Neural progenitor cell (in vitro differentiated cells): ENCODE measurements around the gene WDR74. TPM values are rescaled to one million over a fixed set of nuclear protein-coding genes. Genes with fewer than 3 reads are reported as not detected.
"Not testable (repeated sequence)": the region's sequence is repeated elsewhere in the genome, so short reads cannot be mapped to it uniquely, and the experiment has no call there.

ENCODE experiments used
- DNase-seq: peaks from one replicate; pipeline ENCODE4 v3.0.0-alpha.2; 2016; ENCODE audit warnings: low spot score
- H2AFZ ChIP-seq: fragments of 200-600 bp; sonication (generic); replicated peaks from 2 replicates; pipeline ENCODE4 v1.6.1; 2016; ENCODE audit warnings: antibody characterized with exemption
- H3F3A ChIP-seq: fragments of 200-600 bp; sonication (generic); 2 replicates; pipeline ENCODE4 v1.6.1; 2016; ENCODE audit warnings: antibody characterized with exemption, low read depth
- H3K27ac ChIP-seq: fragments of 200-600 bp; sonication (generic); 2 replicates; pipeline ENCODE4 v1.5.1; 2016; ENCODE audit warnings: mild to moderate bottlenecking
- H3K27me3 ChIP-seq: fragments of 200-600 bp; sonication (generic); 2 replicates; pipeline ENCODE4 v1.6.1; 2016; ENCODE audit warnings: mild to moderate bottlenecking, moderate library complexity
- H3K36me3 ChIP-seq: fragments of 200-600 bp; sonication (generic); 2 replicates; pipeline ENCODE4 v1.5.1; 2016
- H3K4me1 ChIP-seq: fragments of 200-600 bp; sonication (generic); 2 replicates; pipeline ENCODE4 v1.6.1; 2016; ENCODE audit warnings: mixed run types
- H3K4me2 ChIP-seq: fragments of 200-600 bp; sonication (generic); 2 replicates; pipeline ENCODE4 v1.6.1; 2016
- H3K4me3 ChIP-seq: fragments of 200-600 bp; sonication (generic); 2 replicates; pipeline ENCODE4 v1.5.1; 2016
- H3K79me2 ChIP-seq: fragments of 200-600 bp; sonication (generic); 2 replicates; pipeline ENCODE4 v1.6.1; 2016; ENCODE audit warnings: low read depth
- H3K9ac ChIP-seq: fragments of 200-600 bp; sonication (generic); 2 replicates; pipeline ENCODE4 v1.6.1; 2016
- H3K9me3 ChIP-seq: fragments of 200-600 bp; sonication (generic); 2 replicates; pipeline ENCODE4 v1.5.1; 2016; ENCODE audit warnings: low read depth
- H4K20me1 ChIP-seq: fragments of 200-600 bp; sonication (generic); 2 replicates; pipeline ENCODE4 v1.6.1; 2016; ENCODE audit warnings: low read depth
- H3K27ac Mint-ChIP-seq: 3 replicates; pipeline ENCODE4 v1.8.0; 2021; ENCODE audit warnings: mixed read lengths
- H3K27me3 Mint-ChIP-seq: 2 replicates; pipeline ENCODE4 v1.8.0; 2022; ENCODE audit warnings: low read depth, mild to moderate bottlenecking, inconsistent platforms, moderate library complexity, mixed read lengths; ENCODE audit not compliant: insufficient read depth
- H3K36me3 Mint-ChIP-seq: 3 replicates; pipeline ENCODE4 v1.8.0; 2021; ENCODE audit warnings: mixed read lengths
- H3K4me1 Mint-ChIP-seq: 3 replicates; pipeline ENCODE4 v1.8.0; 2021; ENCODE audit warnings: mixed read lengths
- H3K4me3 Mint-ChIP-seq: 3 replicates; pipeline ENCODE4 v1.8.0; 2021; ENCODE audit warnings: mild to moderate bottlenecking, moderate library complexity, mixed read lengths
- H3K9me3 Mint-ChIP-seq: 3 replicates; pipeline ENCODE4 v1.8.0; 2020; ENCODE audit warnings: mixed read lengths
- CTCF ChIP-seq: fragments of 200-600 bp; sonication (generic); IDR thresholded peaks from 2 replicates; pipeline ENCODE4 v1.5.1; 2017; ENCODE audit warnings: antibody characterized with exemption, mild to moderate bottlenecking
- EZH2 ChIP-seq: fragments of 200-600 bp; sonication (generic); IDR thresholded peaks from 2 replicates; pipeline ENCODE4 v1.6.1; 2017; ENCODE audit warnings: antibody characterized with exemption, mild to moderate bottlenecking, moderate library complexity
- EZH2phosphoT487 ChIP-seq: fragments of 200-600 bp; sonication (generic); IDR thresholded peaks from 2 replicates; pipeline ENCODE4 v1.6.1; 2017; ENCODE audit warnings: antibody characterized with exemption
- total RNA-seq: library from RNA; depleted of rRNA; stranded (reverse); fragments of >200 nt; gene quantifications from 2 replicates; pipeline ENCODE4 v1.2.3, GENCODE V29; 2015; ENCODE audit warnings: low replicate concordance

WDR74 gene
- total RNA-seq, 1 donor from 2014 or later, result 40.0 TPM

GRCh38 chr11:62863687-62864335, 24.4 kb upstream of the WDR74 start:
- H3K9me3 Mint-ChIP-seq, result no peaks in the 10 kb centered on the region
- no peaks in the 10 kb centered on the region for H3K36me3 ChIP-seq
- H3F3A ChIP-seq, result peaks cover 34% of the 10 kb centered on the region
- TF ChIP-seq EZH2, result no peak
- no peak for TF ChIP-seq EZH2phosphoT487
- no peak for TF ChIP-seq CTCF
- no peak overlapping the region for H3K4me2 ChIP-seq
- H3K4me3 ChIP-seq, result no peak overlapping the region
- H3K79me2 ChIP-seq, result peaks cover 100% of the 10 kb centered on the region
- H3K9ac ChIP-seq, result no peak overlapping the region
- no peak overlapping the region for H2AFZ ChIP-seq
- H3K4me1 ChIP-seq, result peaks cover 5% of the 10 kb centered on the region
- H3K36me3 Mint-ChIP-seq, result peaks cover 19% of the 10 kb centered on the region
- H3K27me3 Mint-ChIP-seq, result peaks cover 2% of the 10 kb centered on the region
- H4K20me1 ChIP-seq, result peaks cover 69% of the 10 kb centered on the region
- no peaks in the 10 kb centered on the region for H3K27me3 ChIP-seq
- H3K9me3 ChIP-seq, result no peaks in the 10 kb centered on the region
- peak overlapping the region; percentile 57 for H3K27ac Mint-ChIP-seq
- no peak overlapping the region for H3K27ac ChIP-seq
- peak overlapping the region; percentile 43 for H3K4me3 Mint-ChIP-seq
- DNase-seq, result no peak
- peaks cover 33% of the 10 kb centered on the region for H3K4me1 Mint-ChIP-seq

- H3K27ac Mint-ChIP-seq, result peak overlapping the region; percentile 85
- not testable (repeated sequence) for DNase-seq, H3K27me3 Mint-ChIP-seq, H3K4me2 ChIP-seq, H3K9me3 Mint-ChIP-seq, H3K4me3 ChIP-seq, H3K36me3 ChIP-seq, H3K27me3 ChIP-seq, H3K9me3 ChIP-seq, H3K9ac ChIP-seq, H2AFZ ChIP-seq
- peak overlapping the region; percentile 46 for H3K4me3 Mint-ChIP-seq
- peaks cover 17% of the 10 kb centered on the region for H3K36me3 Mint-ChIP-seq
- H4K20me1 ChIP-seq, result peaks cover 65% of the 10 kb centered on the region
- H3K27ac ChIP-seq, result peak overlapping the region; percentile 45
- peaks cover 15% of the 10 kb centered on the region for H3K4me1 ChIP-seq
- peaks cover 40% of the 10 kb centered on the region for H3F3A ChIP-seq
- peaks cover 44% of the 10 kb centered on the region for H3K4me1 Mint-ChIP-seq
- H3K79me2 ChIP-seq, result peaks cover 100% of the 10 kb centered on the region
These were observed 22.3 kb upstream of the WDR74 start for GRCh38 chr11:62861564-62862192.

- H3K4me2 ChIP-seq, result no peak overlapping the region
- H2AFZ ChIP-seq, result no peak overlapping the region
- H4K20me1 ChIP-seq, result peaks cover 60% of the 10 kb centered on the region
- no peak overlapping the region for H3K9ac ChIP-seq
- H3K79me2 ChIP-seq, result peaks cover 100% of the 10 kb centered on the region
- H3K27ac Mint-ChIP-seq, result peak overlapping the region; percentile 86
- H3K27me3 ChIP-seq, result no peaks in the 10 kb centered on the region
- H3K27me3 Mint-ChIP-seq, result peaks cover 2% of the 10 kb centered on the region
- no peaks in the 10 kb centered on the region for H3K9me3 Mint-ChIP-seq
- H3K4me3 ChIP-seq, result no peak overlapping the region
- no peak for DNase-seq
- H3K27ac ChIP-seq, result peak overlapping the region; percentile 45
- H3K4me3 Mint-ChIP-seq, result no peak overlapping the region
- peaks cover 46% of the 10 kb centered on the region for H3F3A ChIP-seq
- no peaks in the 10 kb centered on the region for H3K36me3 ChIP-seq
- peaks cover 15% of the 10 kb centered on the region for H3K36me3 Mint-ChIP-seq
- no peaks in the 10 kb centered on the region for H3K9me3 ChIP-seq
- peaks cover 47% of the 10 kb centered on the region for H3K4me1 Mint-ChIP-seq
- TF ChIP-seq EZH2phosphoT487 (no peak), CTCF (no peak), EZH2 (no peak)
- H3K4me1 ChIP-seq, result peaks cover 15% of the 10 kb centered on the region
These were observed 21.6 kb upstream of the WDR74 start for GRCh38 chr11:62860835-62861563.

GRCh38 chr11:62859281-62859703, 19.9 kb upstream of the WDR74 start:
- Histone ChIP-seq H3K4me1 (peaks cover 15% of the 10 kb centered on the region), H3K4me2 (peak overlapping the region; percentile 91), H4K20me1 (peaks cover 58% of the 10 kb centered on the region), H3F3A (peaks cover 59% of the 10 kb centered on the region), H3K79me2 (peaks cover 100% of the 10 kb centered on the region)
- Mint-ChIP-seq H3K36me3 (peaks cover 28% of the 10 kb centered on the region), H3K4me1 (peaks cover 53% of the 10 kb centered on the region), H3K27ac (peak overlapping the region; percentile 47), H3K4me3 (peak overlapping the region; percentile 66)
- not testable (repeated sequence) for H3K4me3 ChIP-seq, H3K36me3 ChIP-seq, H3K9me3 ChIP-seq, H3K27me3 ChIP-seq, H3K27ac ChIP-seq, H3K9me3 Mint-ChIP-seq, DNase-seq, H3K27me3 Mint-ChIP-seq, H3K9ac ChIP-seq, H2AFZ ChIP-seq
